HG02588 (cell line): ENCODE results near the gene CLDN6.

Experiments used
- ATAC-seq: cut with Tn5 transposase; IDR thresholded peaks from one replicate; pipeline ENCODE4 v1.9.1; 2021; ENCODE audit warnings: mild to moderate bottlenecking, moderate library complexity; ENCODE audit not compliant: unreplicated experiment

The CLDN6 gene

DNA sequence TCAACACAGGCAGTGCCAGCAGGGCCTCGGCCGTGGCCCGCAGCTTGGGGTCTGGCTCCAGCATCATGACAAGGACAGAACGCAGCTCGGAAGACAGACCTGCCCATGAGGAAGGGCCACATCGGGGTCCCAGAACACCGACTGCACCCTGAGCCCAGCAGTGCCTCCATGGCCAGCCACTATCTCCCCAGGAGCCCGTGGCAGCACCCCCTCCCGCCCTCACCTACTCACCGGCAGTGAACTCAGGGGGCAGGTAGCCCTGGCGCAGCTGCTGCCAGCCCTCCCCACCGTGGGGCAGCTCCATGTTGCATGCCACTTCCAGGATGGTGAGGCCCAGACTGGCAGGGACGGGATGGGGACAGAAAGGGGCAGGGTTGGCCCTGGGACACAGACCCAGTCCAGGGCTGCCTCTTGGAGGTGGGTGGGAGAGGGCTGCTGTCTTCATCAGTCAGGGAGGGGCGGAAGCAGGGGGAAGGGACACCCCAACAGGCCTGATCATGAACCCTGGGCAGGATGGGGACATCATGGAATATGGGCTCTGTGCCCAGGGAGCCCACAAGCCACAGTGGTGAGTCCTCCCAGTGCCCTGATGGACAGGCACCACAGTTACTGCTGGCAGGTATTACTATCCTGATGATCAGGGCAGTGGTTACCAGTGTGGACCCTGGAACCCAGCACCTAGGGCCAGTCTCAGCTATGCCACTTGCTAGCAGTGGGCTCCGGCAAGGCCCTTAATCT lies 43.5 kb downstream of the CLDN6 start:
- no peak for ATAC-seq

- no peak for ATAC-seq
These were observed 44.2 kb downstream of the CLDN6 start for GRCh38 chr16:2973605-2974318.

- ATAC-seq: no peak
These were observed 44.9 kb downstream of the CLDN6 start for GRCh38 chr16:2973093-2973492.

DNA sequence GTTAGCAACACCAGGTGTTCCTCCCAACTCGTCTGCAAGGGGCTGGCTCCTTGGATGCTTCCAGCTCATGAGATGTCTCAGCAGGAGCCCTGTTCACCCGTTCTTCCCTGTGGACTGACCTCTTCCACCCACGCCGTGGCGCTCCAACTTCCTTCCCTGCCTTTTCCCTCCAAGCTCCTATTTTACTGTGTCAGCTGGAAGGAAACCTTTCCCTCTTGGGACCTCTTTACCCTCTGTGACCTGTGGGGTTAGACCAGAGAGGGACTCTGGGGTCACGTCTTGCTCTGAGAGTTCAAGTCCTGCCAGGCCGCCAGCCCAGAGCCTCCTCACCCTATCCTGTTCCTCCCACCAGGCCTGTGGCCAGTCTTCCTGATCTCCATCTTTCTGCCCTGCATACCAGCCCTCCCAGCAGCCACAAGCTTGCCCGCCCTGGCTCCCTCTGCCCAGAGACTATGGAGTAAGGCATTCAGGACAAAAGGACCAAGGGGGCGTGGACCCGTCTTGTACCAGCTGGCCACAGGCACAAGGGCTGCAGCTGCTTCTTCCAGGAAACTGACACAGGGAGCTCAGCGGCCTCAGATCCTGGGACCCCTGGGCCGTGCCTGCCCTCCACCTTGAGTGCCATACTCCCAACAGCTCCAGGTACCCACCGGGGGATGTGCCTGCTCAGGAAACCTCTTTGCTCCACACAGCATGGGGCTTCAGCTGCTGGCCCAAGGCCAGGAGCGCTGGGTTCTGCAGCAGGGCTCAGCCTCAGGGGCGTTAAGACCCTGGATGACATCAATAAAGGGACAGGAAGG lies 45.8 kb downstream of the CLDN6 start:
- no peak for ATAC-seq

DNA sequence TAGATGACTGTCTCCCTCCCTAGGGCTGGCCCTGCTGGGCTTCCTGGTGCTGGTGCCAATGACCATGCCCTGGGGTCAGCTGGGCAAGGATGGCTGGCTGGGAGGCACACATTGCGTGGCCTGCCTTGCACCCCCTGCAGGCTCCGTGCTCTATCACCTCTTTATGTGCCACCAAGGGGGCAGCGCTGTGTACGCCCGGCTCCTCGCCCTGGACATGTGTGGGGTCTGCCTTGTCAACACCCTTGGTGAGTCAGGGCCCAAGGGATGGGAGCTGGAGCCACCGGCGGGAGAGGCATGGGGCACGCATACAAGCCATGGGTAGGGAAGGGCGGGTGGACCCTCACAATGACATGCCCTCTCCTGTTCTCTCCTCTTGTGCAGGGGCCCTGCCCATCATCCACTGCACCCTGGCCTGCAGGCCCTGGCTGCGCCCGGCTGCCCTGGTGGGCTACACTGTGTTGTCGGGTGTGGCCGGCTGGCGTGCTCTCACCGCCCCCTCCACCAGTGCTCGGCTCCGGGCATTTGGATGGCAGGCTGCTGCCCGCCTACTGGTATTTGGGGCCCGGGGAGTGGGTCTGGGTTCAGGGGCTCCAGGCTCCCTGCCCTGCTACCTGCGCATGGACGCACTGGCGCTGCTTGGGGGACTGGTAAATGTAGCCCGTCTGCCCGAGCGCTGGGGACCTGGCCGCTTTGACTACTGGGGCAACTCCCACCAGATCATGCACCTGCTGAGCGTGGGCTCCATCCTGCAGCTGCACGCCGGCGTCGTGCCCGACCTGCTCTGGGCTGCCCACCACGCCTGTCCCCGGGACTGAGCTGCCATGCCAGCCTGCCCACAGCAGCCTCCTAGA lies 46.6 kb downstream of the CLDN6 start:
- ATAC-seq: no peak

DNA sequence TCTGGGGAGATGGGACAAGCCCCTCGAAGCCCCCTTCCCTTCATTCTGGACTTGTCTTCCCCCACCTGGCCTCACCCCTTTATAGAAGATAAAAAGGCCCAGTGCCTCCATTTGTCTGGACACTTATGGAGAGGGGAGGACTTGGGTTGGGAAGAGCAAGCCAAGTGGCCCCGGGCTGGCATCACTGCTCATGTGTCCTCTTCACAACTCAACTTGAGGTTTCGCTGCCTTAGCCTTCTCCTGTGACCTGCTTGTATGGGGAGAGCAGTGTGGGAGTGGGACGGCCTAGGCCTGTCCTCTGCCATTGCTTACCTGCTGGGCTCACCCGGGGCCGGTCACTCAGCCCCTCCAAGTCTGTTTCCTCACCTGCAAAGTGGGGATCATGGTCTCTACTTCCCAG lies 47.4 kb downstream of the CLDN6 start:
- no peak for ATAC-seq

- no peak for ATAC-seq
These were observed 48.1 kb downstream of the CLDN6 start for GRCh38 chr16:2969545-2970521.

GRCh38 chr16:2968738-2969544 lies 49.0 kb downstream of the CLDN6 start, which contains the start of gene PAQR4:
TSS of gene PAQR4 (plus strand) at chr16:2969348. CDS start at chr16:2969675, 327 bp downstream.
- peak; percentile 66 for ATAC-seq

DNA sequence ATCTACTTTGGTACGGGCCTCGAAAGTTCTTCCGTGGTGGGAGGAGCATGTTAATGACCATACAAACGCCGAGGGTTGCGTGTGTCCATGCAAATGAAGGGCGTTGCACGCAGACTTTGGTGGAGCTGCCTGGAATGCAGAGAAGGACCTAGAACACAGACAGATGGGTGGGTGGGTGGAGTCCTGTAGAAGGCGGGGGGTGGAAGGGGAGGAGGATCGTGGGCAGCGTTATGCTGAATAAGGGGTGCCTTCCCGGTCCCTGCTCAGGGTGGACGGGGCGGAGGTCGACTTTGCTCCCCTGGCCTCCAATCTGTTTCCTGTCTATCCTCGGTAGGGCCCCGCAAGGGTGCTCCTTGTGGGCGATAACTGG lies 49.6 kb downstream of the CLDN6 start:
- no peak for ATAC-seq

DNA sequence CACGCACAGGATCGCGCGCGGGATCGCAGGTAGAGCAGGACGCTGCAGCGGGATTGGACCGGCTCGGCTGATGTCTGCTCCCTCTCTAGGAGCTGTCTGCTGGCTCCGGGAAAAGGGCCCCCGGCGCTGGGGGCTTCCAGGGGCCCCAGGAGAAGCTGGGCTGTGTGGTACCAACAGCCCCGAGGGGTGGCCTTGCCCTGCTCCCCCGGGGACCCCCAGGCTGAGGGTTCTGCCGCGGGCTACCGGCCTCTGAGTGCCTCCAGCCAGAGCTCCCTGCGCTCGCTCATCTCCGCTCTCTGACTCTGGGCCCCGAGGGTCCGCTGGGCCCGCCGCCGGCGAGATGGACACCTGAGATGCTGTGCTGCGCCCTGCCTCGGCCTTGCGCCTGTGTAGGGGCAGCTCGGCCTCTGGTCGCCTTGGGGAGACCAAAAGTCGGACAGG lies 50.2 kb downstream of the CLDN6 start:
- no peak for ATAC-seq

GRCh38 chr16:2967211-2967631 lies 50.8 kb downstream of the CLDN6 start:
- no peak for ATAC-seq

GRCh38 chr16:2966808-2967191 lies 51.2 kb downstream of the CLDN6 start:
- ATAC-seq: no peak

DNA sequence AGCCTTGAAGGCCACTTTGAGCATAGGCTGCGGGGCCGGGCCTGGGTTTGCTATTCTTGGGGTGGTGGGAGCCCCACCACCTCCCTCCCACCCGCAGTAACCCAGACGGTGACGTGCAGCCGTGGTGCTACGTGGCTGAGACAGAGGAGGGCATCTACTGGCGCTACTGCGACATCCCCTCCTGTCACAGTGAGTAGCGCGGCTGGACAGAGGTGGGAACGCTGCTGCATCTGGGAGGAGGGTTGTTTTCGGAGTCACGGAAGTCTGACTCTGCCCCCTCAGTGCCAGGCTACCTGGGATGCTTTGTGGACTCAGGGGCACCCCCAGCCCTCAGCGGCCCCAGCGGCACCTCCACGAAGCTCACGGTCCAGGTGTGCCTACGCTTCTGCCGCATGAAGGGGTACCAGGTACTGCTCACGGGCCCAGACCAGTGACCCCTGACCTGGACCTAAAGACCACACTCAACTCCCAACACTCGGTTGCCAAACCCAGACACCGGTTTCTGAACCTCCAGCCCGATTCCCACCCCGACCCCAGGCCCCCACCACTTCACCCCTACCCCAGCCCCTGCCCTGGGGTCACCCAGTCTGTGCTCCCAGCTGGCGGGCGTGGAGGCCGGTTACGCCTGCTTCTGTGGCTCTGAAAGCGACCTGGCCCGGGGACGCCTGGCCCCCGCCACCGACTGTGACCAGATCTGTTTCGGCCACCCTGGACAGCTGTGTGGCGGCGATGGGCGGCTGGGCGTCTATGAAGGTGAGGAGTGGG lies 51.8 kb downstream of the CLDN6 start:
- no peak for ATAC-seq
